NCI-H1436 treated with DMSO at 0.1 percent for 48 hours (cell line): Measurements from ENCODE around the gene P2RY12.

Experiments
- DNase-seq: peaks from one replicate; lab custom pipeline; 2025; lab: John Stamatoyannopoulos, UW

The P2RY12 gene

DNA sequence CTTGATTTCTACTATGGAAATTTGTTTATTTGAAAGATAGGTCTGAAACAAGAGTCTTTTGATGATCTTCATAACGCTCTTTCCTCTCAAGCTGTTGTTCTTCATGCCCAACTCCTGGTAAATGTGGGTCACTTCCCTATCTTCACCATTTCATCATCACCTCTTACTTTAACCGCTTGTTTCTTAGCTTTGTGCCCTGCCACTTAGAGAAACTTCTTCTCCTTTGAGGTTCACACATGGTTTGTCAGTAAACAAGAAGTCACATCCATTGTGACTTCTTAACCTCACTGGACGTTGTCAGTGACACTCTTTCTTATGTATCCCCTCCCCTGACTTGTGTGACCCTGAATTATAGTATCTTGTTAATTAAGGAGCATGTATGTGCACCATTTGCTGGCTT is 38.3 kb downstream of the P2RY12 start:
- DNase-seq: no peak

- DNase-seq: no peak
These were observed 38.7 kb downstream of the P2RY12 start for GRCh38 chr3:151345859-151346258.

- DNase-seq: no peak
These were observed 52.9 kb downstream of the P2RY12 start for GRCh38 chr3:151331696-151332095.

DNA sequence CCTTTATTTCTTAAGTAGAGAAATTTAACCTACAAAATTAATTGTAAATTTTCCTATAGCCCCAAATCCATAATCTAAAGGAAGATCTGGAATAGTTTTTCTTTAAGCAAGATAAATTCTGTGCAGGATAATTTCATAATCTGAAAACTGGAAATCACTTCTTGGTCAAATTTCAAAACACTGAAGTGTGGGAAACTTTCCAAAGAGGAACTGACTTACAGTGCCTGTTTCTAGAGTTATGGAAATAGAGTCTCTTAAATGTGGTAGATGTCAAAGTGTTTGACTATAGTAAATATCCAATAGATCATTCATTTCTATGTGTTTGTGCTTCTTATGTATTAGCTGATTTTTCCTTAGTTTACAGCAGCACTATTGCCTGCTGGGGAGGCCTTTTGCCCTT is 53.7 kb downstream of the P2RY12 start:
- no peak for DNase-seq

DNA sequence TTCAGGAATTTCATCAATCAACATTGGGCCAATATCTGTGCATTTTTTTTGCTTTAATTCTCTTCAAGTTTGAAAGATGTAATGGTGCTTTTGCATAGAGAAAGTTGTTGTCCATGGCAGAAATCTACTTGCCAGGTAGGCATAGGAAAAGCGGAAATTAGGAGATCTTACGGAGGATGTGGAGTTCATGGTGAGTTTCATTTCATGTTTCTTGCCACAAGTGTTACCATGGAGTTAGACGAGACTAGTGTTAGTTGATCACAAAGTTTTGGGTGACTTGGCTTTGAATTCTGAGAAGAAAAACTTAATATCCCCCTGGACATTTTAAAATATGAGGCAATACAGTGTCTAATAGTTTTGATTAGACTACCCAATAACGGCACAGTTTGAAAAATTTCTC is 54.2 kb downstream of the P2RY12 start:
- no peak for DNase-seq

DNA sequence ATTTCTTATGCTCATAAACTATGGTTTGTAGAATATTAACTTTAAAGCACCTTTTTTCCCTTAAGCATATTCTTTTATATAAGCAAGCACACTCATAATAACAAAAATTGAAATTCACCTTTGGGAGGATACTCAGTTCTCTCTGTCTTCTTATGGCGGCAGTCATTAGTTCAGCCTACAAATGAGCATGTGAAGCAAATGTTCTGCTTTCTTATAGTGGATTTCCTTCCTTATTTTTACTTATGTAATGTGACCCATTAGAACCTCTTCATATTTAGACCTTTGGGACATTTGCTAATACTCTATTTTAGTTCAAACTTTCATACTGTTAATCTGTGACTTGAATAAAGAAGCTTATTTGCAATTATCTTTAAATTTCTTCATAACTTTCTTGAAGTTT is 55.2 kb downstream of the P2RY12 start, which contains the start of gene P2RY13:
TSS of gene P2RY13 (minus strand) at position 187 of the 400 bp plus-strand sequence. CDS start at position 166, 21 bp downstream.
- no peak for DNase-seq

GRCh38 chr3:151328298-151328995 is 56.1 kb downstream of the P2RY12 start:
- no peak for DNase-seq

GRCh38 chr3:151327571-151328198 is 56.9 kb downstream of the P2RY12 start:
- DNase-seq: no peak

GRCh38 chr3:151322511-151322910 is 62.0 kb downstream of the P2RY12 start:
- no peak for DNase-seq

DNA sequence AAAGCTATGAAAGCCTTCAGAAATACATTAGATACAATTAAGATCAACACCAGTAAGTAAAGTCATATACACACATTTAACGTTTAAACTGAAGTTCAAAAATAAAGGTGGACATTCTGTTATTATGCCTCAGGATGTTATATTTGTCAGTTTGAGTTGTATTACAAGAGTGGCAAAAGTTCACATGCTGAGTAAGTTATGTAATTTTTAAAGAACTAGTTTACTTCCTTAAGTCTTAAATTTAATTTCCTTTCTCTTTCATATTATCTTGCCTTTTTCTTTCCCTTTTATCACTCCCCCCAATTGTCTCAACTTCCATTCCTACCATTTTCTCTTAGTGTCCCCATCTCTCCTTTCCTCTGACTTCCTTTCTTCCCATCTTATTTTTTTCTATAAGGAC is 63.0 kb downstream of the P2RY12 start:
- no peak for DNase-seq

DNA sequence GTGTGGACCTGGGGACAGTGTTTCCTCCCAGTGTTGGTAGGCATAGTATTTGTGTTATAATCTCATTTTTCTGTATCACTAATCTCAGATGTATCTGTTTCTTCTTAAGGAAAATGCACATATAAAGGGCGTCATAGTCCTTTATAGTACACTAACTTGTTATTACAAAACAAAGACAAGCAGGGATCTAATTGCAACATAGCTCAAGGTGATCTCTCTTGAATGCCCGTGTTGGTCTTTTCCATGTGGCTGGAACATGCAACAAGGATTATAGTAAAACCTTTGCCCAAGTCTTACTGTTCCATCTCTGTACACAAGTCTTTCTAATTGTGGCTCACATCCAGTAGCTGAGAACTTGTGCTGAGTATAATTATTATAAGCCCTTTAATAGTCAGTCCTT is 64.4 kb downstream of the P2RY12 start:
- no peak for DNase-seq

- DNase-seq: no peak
These were observed 64.9 kb downstream of the P2RY12 start for GRCh38 chr3:151319628-151320027.

- DNase-seq: no peak
These were observed 65.6 kb downstream of the P2RY12 start for GRCh38 chr3:151318991-151319390.

DNA sequence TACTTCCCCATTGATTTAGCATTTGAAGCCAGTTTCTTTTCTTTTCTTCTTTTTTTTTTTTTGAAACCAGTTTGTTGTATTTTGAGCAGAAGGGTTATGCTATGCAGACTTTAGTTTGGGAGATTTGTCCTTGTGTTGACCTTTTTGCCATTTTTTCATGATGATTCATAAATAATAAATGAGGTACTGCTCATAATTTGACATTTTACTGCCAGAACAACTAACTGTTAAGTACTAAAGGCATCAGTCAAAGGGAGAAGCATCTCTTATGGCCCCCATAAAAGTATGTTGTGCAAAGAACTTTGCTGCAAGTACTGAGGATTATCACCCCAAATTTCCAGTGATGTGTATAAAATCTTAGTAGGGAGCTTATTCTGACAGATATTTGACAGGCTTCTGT is 66.2 kb downstream of the P2RY12 start:
- no peak for DNase-seq

DNA sequence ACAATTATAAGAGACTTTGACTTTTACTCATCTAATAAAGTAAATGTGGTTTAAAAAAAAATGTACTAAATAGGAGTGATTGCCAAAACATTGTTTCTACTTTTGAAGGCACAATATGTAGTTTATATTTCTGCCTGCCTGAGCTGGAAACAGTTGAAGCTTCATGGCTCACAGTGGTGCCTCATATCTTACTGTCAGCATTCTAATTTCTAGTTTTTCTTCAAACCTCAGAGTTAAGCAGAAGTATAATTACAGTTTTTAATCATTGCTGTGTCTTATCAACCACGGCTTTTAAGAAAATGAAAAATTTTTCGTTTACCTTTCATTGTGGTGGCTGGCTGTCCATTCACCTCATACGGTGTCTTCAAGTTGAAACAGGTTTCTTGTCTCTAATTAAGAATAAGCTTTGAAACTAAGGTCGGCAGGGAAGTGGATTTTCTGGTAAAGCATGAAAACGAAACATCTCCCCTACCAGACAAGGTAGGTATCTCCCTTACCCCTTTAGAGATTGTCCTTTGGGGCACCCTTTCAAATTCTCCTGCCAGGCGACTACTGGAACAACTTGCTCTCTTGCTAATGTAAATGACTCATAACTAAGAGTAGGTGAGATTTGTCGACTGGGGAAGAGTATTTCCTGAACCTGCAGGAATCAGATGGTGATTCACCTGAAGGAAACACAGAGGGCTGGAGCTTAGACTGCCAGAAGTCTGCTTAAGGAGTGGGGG is 68.1 kb downstream of the P2RY12 start, which contains the start of gene GPR87:
TSS of gene GPR87 (minus strand) at position 554 of the 725 bp plus-strand sequence. CDS start 16,720 bp downstream, outside the sequence.
- DNase-seq: no peak

- DNase-seq: no peak
These were observed 68.7 kb downstream of the P2RY12 start for GRCh38 chr3:151315846-151316245.

GRCh38 chr3:151315136-151315535 is 69.4 kb downstream of the P2RY12 start:
- no peak for DNase-seq

DNA sequence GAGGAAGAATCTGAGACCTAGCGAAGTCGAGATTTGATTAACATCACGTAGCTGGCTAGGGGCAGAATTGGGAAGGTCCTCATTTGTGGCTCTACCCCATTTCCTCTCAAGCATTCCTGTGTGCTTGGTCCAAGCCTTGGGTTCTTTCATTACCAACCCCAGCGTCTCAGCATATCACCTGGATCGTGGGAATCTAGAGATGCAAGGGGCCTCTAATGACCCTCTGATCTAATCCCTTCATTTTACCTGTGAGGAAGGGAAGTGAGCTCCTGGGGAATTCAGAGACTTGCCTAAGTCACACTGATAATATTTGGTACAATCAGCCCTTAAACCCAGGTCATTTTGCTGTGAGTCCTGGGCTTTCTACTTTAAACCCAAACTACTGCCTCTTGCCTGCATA is 70.0 kb downstream of the P2RY12 start:
- no peak for DNase-seq

- DNase-seq: no peak
These were observed 70.4 kb downstream of the P2RY12 start for GRCh38 chr3:151314137-151314536.

- no peak for DNase-seq
These were observed 71.6 kb downstream of the P2RY12 start for GRCh38 chr3:151312972-151313371.

DNA sequence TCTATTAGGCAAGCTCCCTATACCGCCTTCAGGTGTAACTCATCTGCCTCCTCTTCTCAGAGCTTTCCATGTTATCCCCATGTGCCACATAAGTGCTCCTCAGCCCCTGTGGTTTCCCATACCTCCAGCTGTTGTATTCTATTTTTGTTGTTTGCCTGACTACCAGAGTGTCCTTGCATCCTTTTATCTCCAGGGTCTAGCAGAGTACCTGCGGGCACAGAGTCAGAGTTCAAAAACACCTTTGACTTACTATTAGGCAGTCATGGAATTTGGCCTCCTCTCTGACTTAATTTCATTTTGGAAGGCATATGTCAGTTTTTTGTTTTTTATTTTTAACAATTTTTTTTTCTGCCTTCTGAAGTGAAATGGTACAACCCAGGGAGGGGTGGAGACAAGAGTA is 75.0 kb downstream of the P2RY12 start:
- no peak for DNase-seq

DNA sequence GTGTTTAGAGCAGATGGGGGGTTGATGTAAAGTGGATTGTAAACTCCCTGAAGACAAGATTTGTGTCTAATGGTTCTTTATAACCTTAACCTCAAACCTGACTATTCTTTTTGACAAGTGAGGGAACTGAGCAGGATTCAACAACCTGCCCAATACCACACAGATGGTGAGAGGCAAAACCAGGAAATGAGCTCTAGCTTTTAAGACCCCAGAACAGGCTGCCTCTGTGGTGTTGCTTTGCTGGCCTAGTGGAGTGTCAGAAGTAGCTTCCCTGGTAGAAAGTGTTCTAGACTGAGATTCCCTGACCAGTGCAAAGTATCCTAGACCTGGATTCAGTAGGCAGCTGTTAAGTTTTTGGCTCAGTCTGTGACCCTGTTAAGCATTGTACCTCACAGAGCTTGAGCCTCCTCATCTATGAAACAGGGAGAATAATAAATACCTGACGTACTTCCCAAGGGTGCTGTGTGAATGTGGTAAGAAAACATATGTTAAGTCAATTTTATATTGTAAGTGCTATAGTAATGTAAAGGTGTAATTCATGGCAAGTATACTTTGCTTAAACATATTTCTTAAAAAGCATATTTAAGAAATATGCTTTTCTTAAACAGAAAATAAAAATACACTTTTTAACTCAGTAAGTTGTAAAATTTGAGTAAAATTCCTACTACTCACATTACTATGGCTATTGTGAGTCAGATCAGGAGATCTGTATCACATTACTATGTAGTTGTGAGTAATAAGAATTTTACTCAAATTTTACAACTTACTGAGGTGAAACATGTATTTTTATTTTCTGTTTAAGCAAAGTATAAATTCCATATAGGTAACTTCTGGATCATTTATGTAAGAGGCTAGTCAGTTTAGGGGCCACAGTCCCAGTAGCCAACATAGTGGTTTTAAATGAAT is 76.7 kb downstream of the P2RY12 start:
- no peak for DNase-seq
